ENCODE data around the gene KCNQ1OT1. TPM values are rescaled to one million over a fixed set of nuclear protein-coding genes. Genes with fewer than 3 reads are reported as not detected.

KCNQ1OT1 gene
- total RNA-seq, result 1 to 10 TPM; 2.3 to 5.4 TPM
- polyA plus RNA-seq, result under 1 TPM; 0.08 to 0.13 TPM
- long read RNA-seq, donor 1, full-length matches to known transcripts, result 29 of 29 reads
- long read RNA-seq, donor 1, partial matches to known transcripts, result 0 of 29 reads
- long read RNA-seq, donor 1, other reads (novel, unspliced or antisense), result 0 of 29 reads
- long read RNA-seq, donor 2, full-length matches to known transcripts, result 28 of 28 reads
- long read RNA-seq, donor 2, partial matches to known transcripts, result 0 of 28 reads
- long read RNA-seq, donor 2, other reads (novel, unspliced or antisense), result 0 of 28 reads

- DNase-seq, result peak; percentile 94
- intact Hi-C loops (cut with DNase I), result loop anchor here in 1 of 2 donors (5.0 kb wide), 1 partner anchor 188 kb away; the partner anchor contains the start of gene CDKN1C
- Histone ChIP-seq H3K9me3 (ENCODE audit: control insufficient read depth, low read length) (no peaks in the 10 kb centered on the region), H3K4me1 (ENCODE audit: control insufficient read depth in 1 of 2, insufficient read depth in 2 of 2, low read length in 2 of 2) (no peaks in the 10 kb centered on the region), H3K4me3 (ENCODE audit: low read length in 2 of 2) (peak within 1 kb of the TSS; percentile 5 to 63), H3K27ac (ENCODE audit: low read depth in 1 of 2, low read length in 2 of 2) (peak within 1 kb of the TSS; percentile 5 to 38), H3K27me3 (ENCODE audit: control insufficient read depth in 1 of 2, insufficient read depth in 2 of 2, low read length in 1 of 2) (no peaks in the 10 kb centered on the region), H3K36me3 (ENCODE audit: control insufficient read depth in 1 of 2, insufficient read depth in 2 of 2, low read length in 1 of 2) (no peaks in the 10 kb centered on the region)
- ATAC-seq (ENCODE audit: low FRiP score), result peak; percentile 94
- WGBS, 2 donors, result 54 to 59% methylated on average over 77 to 98 of the region's 98 CpGs
Observed at GRCh38 chr11:2699531-2700414, at the start of gene KCNQ1OT1. Gene KCNQ1OT1, minus strand, starts transcription at chr11:2699994.

DNA sequence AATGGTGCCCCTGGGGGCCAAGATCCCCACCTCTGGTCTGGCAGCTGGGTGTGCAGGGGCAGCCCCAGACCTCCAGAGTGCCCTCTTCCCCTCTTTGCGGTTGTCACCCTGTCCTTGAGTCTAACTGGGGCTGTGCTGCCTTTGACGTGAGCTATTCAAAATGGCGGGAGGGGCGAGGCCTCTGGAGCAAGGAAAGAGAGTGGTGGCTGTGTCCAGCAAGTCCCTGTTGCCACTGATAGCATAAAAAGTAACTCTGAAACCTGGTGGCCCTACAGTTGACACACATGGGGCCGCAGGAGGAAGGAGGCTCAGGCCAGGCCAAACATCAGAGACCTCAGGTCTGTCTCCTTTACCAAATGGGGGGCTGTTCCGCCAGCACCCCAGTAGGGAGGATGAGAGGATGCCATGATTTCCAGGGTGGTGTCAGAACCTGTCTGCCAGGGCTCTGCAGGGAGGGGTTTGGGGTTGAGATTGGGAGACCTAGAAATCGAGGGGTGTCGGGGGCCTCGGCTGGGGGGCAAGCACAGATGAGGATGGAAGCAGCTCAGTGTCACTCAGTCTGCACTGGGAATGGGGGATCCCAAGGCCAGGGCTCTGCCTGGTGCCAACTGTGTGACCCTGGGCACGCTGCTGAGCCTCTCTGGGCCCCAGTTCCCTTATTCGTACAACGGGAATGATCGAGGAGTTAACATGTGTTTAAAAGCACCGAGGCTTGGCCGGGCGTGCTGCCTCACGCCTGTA, 49.2 kb upstream of the KCNQ1OT1 start:
- Histone ChIP-seq H3K4me1 (ENCODE audit: control insufficient read depth in 1 of 2, insufficient read depth in 2 of 2, low read length in 2 of 2) (no peaks in the 10 kb centered on the region), H3K36me3 (ENCODE audit: control insufficient read depth in 1 of 2, insufficient read depth in 2 of 2, low read length in 1 of 2) (no peaks in the 10 kb centered on the region), H3K27me3 (ENCODE audit: control insufficient read depth in 1 of 2, insufficient read depth in 2 of 2, low read length in 1 of 2) (no peaks in the 10 kb centered on the region), H3K9me3 (ENCODE audit: control insufficient read depth, low read length) (no peaks in the 10 kb centered on the region), H3K27ac (ENCODE audit: low read depth in 1 of 2, low read length in 2 of 2) (no peak overlapping the region), H3K4me3 (ENCODE audit: low read length in 2 of 2) (no peak overlapping the region)
- intact Hi-C loops (cut with DNase I), result no loop called here
- peak; percentile 26 to 68 for DNase-seq
- no peak for ATAC-seq (ENCODE audit: low FRiP score)
- 97% methylated on average over 17 of the region's 17 CpGs for WGBS, 2 donors

DNA sequence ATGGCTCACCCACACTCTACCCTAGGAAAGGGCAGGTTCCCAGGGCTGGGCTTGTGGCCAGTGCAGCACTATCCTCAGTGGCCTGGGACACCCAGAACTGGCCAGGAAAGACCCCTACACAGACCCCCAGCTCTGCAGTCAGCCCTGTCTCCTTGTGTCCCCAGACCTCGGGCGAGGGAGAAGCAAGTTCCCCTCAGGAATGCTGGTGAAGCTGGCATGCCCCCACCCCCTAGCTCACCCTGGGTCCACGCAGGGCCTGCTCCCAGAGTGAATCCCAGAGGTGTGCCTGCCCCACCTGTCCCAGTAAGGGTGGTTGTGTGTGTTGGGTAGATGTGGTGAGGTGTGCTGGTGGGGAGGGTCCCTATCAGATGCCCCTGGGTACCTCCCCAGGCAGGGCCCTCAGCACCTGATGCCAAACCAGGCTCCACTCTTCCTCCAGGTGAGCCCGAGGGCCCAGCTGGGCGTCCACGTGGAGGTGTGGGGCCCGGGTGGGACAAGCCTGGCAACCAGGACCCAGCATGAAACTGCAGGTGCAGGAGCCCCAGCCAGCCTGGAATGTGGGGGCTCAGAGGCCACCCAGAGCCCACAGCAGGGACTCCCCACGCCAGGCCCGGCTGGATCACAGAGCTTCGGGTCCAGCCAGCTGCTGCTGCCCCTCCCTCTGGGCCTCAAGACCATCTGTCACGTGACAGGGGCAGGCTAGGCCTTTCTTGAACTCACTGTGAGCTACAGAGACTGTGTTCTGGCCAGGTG, 48.4 kb upstream of the KCNQ1OT1 start:
- H3K9me3 ChIP-seq (ENCODE audit: control insufficient read depth, low read length), result no peaks in the 10 kb centered on the region
- no peaks in the 10 kb centered on the region for H3K27me3 ChIP-seq (ENCODE audit: control insufficient read depth in 1 of 2, insufficient read depth in 2 of 2, low read length in 1 of 2)
- ATAC-seq (ENCODE audit: low FRiP score), result no peak
- DNase-seq, result peak; percentile 23 to 57
- H3K4me3 ChIP-seq (ENCODE audit: low read length in 2 of 2), result no peak overlapping the region
- H3K36me3 ChIP-seq (ENCODE audit: control insufficient read depth in 1 of 2, insufficient read depth in 2 of 2, low read length in 1 of 2), result no peaks in the 10 kb centered on the region
- WGBS, 2 donors, result 82 to 86% methylated on average over 11 of the region's 11 CpGs
- H3K27ac ChIP-seq (ENCODE audit: low read depth in 1 of 2, low read length in 2 of 2), result no peak overlapping the region
- intact Hi-C loops (cut with DNase I), result no loop called here
- H3K4me1 ChIP-seq (ENCODE audit: control insufficient read depth in 1 of 2, insufficient read depth in 2 of 2, low read length in 2 of 2), result no peaks in the 10 kb centered on the region

DNA sequence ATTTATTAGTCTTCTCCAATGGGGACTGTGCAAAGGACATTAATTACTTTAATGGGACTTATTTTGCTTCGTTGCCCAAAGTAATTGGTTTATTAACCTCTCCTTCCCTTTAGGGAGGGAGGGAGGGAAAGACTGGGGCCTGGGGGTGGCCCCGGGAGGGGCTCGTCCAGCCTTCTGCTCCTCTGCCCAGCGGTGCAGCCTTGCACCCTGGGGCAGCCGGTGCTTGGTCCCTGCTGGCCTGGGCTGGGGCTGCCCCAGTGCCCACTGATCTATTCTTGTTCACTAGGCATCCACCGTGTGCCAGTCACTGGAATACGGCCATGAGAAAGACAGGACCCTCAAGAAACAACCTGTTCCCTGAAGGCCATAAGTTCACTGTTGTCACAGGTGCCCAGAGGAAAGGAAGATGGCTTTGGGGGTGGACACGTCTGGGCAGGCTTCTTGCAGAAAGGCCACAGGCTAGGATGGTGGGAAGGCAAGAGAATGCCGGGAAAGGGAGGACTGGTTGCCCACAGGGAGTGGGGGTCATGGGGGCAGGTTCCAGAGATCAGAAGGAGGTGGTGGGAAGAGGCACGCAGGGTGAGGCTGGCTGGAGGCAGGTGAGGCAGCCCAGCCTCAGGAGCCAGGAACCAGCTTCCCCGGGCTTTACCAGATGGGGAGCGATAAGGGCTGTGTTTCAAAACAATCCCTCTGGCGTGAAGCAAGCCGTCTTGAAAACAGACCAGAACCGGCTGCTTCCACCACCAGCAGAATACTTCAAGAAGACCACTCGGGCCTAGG, 47.6 kb upstream of the KCNQ1OT1 start:
- H3K36me3 ChIP-seq (ENCODE audit: control insufficient read depth in 1 of 2, insufficient read depth in 2 of 2, low read length in 1 of 2), result no peaks in the 10 kb centered on the region
- H3K4me1 ChIP-seq (ENCODE audit: control insufficient read depth in 1 of 2, insufficient read depth in 2 of 2, low read length in 2 of 2), result no peaks in the 10 kb centered on the region
- WGBS, 2 donors, result 92% methylated on average over 16 of the region's 16 CpGs
- H3K9me3 ChIP-seq (ENCODE audit: control insufficient read depth, low read length), result no peaks in the 10 kb centered on the region
- intact Hi-C loops (cut with DNase I), result no loop called here
- peak; percentile 26 to 52 for DNase-seq
- no peak overlapping the region for H3K27ac ChIP-seq (ENCODE audit: low read depth in 1 of 2, low read length in 2 of 2)
- no peak for ATAC-seq (ENCODE audit: low FRiP score)
- no peaks in the 10 kb centered on the region for H3K27me3 ChIP-seq (ENCODE audit: control insufficient read depth in 1 of 2, insufficient read depth in 2 of 2, low read length in 1 of 2)
- H3K4me3 ChIP-seq (ENCODE audit: low read length in 2 of 2), result no peak overlapping the region

DNA sequence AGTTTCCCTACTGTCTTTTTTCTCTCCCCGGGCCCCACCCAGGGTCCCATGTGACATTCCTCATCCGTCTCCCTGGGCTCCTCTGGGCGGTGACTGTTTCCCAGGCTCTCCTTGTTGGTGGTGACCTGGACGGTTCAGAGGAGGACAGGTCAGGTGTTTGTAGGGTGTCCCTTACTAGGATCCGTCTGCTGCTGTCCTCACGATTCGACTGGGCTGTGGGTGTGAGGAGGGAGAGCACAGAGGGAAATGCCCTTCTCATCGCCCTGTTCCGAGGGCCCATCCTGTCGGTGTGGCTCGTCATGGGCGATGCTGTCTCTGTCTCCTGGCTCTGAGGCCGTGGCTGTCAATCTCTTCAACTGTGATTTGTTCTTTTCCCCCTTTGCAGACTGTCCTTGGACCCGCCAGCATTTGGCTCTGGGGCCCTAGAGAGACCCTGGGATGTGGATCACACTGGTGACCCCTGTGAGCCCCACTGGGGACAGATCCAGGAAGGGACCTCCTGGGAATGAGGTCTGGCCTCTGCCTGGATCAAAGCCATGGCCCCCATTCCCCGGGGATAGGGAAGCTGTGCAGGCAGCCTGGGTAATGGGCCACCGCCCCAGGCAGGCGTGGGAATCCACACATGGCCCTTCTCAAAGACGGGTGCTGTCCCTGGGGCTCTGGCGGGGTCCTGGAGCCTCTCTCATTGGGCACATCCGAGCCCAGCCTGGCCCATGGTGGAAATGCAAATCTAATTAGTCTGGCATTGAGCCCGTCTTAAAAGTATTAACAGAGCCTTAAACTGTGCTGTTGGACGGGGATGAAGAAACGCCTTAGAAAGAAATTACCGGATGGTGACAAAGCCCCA, 46.8 kb upstream of the KCNQ1OT1 start:
- no peak for ATAC-seq (ENCODE audit: low FRiP score)
- intact Hi-C loops (cut with DNase I), result no loop called here
- Histone ChIP-seq H3K4me3 (ENCODE audit: low read length in 2 of 2) (no peak overlapping the region), H3K36me3 (ENCODE audit: control insufficient read depth in 1 of 2, insufficient read depth in 2 of 2, low read length in 1 of 2) (no peaks in the 10 kb centered on the region), H3K27ac (ENCODE audit: low read depth in 1 of 2, low read length in 2 of 2) (no peak overlapping the region), H3K4me1 (ENCODE audit: control insufficient read depth in 1 of 2, insufficient read depth in 2 of 2, low read length in 2 of 2) (no peaks in the 10 kb centered on the region), H3K9me3 (ENCODE audit: control insufficient read depth, low read length) (no peaks in the 10 kb centered on the region), H3K27me3 (ENCODE audit: control insufficient read depth in 1 of 2, insufficient read depth in 2 of 2, low read length in 1 of 2) (no peaks in the 10 kb centered on the region)
- 88 to 90% methylated on average over 24 of the region's 24 CpGs for WGBS, 2 donors
- DNase-seq, result peak; percentile 18 to 51

DNA sequence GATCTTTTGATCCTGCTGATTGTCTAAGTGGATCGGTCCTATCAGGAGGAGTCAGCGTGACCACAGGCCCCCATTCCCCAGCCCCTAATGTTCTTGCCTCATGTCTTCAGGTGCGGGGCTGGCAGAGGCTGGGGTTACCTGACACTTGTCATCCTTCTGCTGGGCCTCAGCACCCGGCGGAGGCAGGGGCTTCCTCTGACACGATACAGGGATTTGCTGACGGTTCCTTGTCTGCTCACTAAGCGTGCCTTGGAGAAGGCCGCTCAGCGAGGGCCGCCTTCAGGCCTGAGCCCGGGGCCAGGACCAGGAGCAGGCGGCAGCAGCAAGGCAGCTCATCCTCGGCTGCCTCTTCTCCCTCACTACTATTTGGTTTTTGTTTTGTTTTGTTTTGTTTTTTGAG, 45.7 kb upstream of the KCNQ1OT1 start:
- DNase-seq, result peak; percentile 23 to 61
- 95 to 98% methylated on average over 14 of the region's 14 CpGs for WGBS, 2 donors
- intact Hi-C loops (cut with DNase I), result no loop called here

GRCh38 chr11:2744166-2744565, 44.4 kb upstream of the KCNQ1OT1 start:
- DNase-seq (peak in 1 of 2 donors; percentile 13), ATAC-seq (ENCODE audit: low FRiP score) (no peak)
- 96 to 98% methylated on average over 9 of the region's 9 CpGs for WGBS, 2 donors
- Histone ChIP-seq H3K9me3 (ENCODE audit: control insufficient read depth, low read length) (no peaks in the 10 kb centered on the region), H3K27me3 (ENCODE audit: control insufficient read depth in 1 of 2, insufficient read depth in 2 of 2, low read length in 1 of 2) (no peaks in the 10 kb centered on the region), H3K27ac (ENCODE audit: low read depth in 1 of 2, low read length in 2 of 2) (no peak overlapping the region), H3K4me1 (ENCODE audit: control insufficient read depth in 1 of 2, insufficient read depth in 2 of 2, low read length in 2 of 2) (no peaks in the 10 kb centered on the region), H3K4me3 (ENCODE audit: low read length in 2 of 2) (no peak overlapping the region), H3K36me3 (ENCODE audit: control insufficient read depth in 1 of 2, insufficient read depth in 2 of 2, low read length in 1 of 2) (no peaks in the 10 kb centered on the region)
- intact Hi-C loops (cut with DNase I), result no loop called here

More for the DNA sequence above, 45.7 kb upstream of the KCNQ1OT1 start:
- H3K36me3 ChIP-seq (ENCODE audit: control insufficient read depth in 1 of 2, insufficient read depth in 2 of 2, low read length in 1 of 2), result no peaks in the 10 kb centered on the region
- H3K9me3 ChIP-seq (ENCODE audit: control insufficient read depth, low read length), result no peaks in the 10 kb centered on the region
- H3K4me1 ChIP-seq (ENCODE audit: control insufficient read depth in 1 of 2, insufficient read depth in 2 of 2, low read length in 2 of 2), result no peaks in the 10 kb centered on the region
- ATAC-seq (ENCODE audit: low FRiP score), result no peak
- H3K27me3 ChIP-seq (ENCODE audit: control insufficient read depth in 1 of 2, insufficient read depth in 2 of 2, low read length in 1 of 2), result no peaks in the 10 kb centered on the region
- no peak overlapping the region for H3K27ac ChIP-seq (ENCODE audit: low read depth in 1 of 2, low read length in 2 of 2)
- H3K4me3 ChIP-seq (ENCODE audit: low read length in 2 of 2), result no peak overlapping the region

Data from aorta (tissue), 5 donors.